Upper lobe of left lung (tissue), 6 donors: ENCODE measurements around the gene PDE11A. TPM values are rescaled to one million over a fixed set of nuclear protein-coding genes. Genes with fewer than 3 reads are reported as not detected.

Source experiments
- ATAC-seq, 2 donors: fragments of 200-7000 bp; cut with Tn5 transposase; one replicate each; pipeline ENCODE4 v1.9.1; 2022; ENCODE audit warnings: mild to moderate bottlenecking in 2 of 2, moderate library complexity in 2 of 2; ENCODE audit not compliant: low FRiP score in 2 of 2
- DNase-seq, 2 donors: peaks; one replicate each; pipeline ENCODE4 v3.0.0-alpha.2; 2019 to 2020
- H3K27ac ChIP-seq, 4 donors: fragments of 200-600 bp; sonication (generic); one replicate each; pipeline ENCODE4 v1.5.1; 2016 to 2019
- H3K27me3 ChIP-seq, 4 donors: fragments of 200-600 bp; sonication (generic); one replicate each; pipeline ENCODE4 v1.5.1; 2017 to 2019
- H3K36me3 ChIP-seq, 4 donors: fragments of 200-600 bp; sonication (generic); one replicate each; pipeline ENCODE4 v1.5.1; 2016 to 2019
- H3K4me1 ChIP-seq, 4 donors: fragments of 200-600 bp; sonication (generic); one replicate each; pipeline ENCODE4 v1.5.1; 2018 to 2019
- H3K4me3 ChIP-seq, 4 donors: fragments of 200-600 bp; sonication (generic); one replicate each; pipeline ENCODE4 v1.5.1; 2017 to 2019; ENCODE audit warnings: mild to moderate bottlenecking in 2 of 4, moderate library complexity in 1 of 4
- H3K9me3 ChIP-seq, 4 donors: fragments of 200-600 bp; sonication (generic); one replicate each; pipeline ENCODE4 v1.5.1; 2018 to 2019
- CTCF ChIP-seq, 6 experiments: fragments of 450-650 bp in 4 of 6; fragments of 200-600 bp in 2 of 6; sonication (generic) in 2 of 6; IDR thresholded peaks; one replicate each; pipeline ENCODE4 v1.5.1; 2016 to 2019; ENCODE audit warnings: antibody characterized with exemption in 6 of 6
- EP300 ChIP-seq, 4 donors: sonication (generic); formaldehyde crosslinking; IDR thresholded peaks; one replicate each; pipeline ENCODE4 v1.5.1; 2017; ENCODE audit warnings: antibody characterized with exemption in 4 of 4, control low read depth in 2 of 4
- POLR2A ChIP-seq, 4 donors: fragments of 450-650 bp; IDR thresholded peaks; one replicate each; pipeline ENCODE4 v1.5.1; 2016 to 2017; ENCODE audit warnings: antibody characterized with exemption in 4 of 4, mild to moderate bottlenecking in 2 of 4
- POLR2AphosphoS5 ChIP-seq, 2 donors: sonication (generic); formaldehyde crosslinking; IDR thresholded peaks; one replicate each; pipeline ENCODE4 v1.5.1; 2017; ENCODE audit warnings: antibody characterized with exemption in 2 of 2
- WGBS, 2 donors: methylation state at CpG; one replicate each; pipeline ENCODE4 v1.1.5; 2017 to 2018; 5-methylcytosine and 5-hydroxymethylcytosine counted together
- total RNA-seq, 6 donors: library from RNA; depleted of rRNA in 4 of 6; stranded (reverse); fragments of >200 nt in 4 of 6; gene quantifications; one replicate each; pipeline versions ENCODE4 v1.1.0 to v1.2.1, GENCODE V29; 2016 to 2021
- donor health status: DM: no; HTN: no; CAD: no; lungs with moderate emphysema.
- donor health status: DM: no; HTN: yes; CAD: no; lungs with severe emphysema.

Gene PDE11A
- total RNA-seq, 6 donors from 2014 or later = 0.03 to 0.57 (median 0.33) TPM; not detected in 3

GRCh38 chr2:177733322-177733855, 339.2 kb downstream of the PDE11A start:
- Histone ChIP-seq H3K9me3 (no peaks in the 10 kb centered on the region), H3K27me3 (no peaks in the 10 kb centered on the region), H3K4me3 (no peak overlapping the region), H3K4me1 (no peaks in the 10 kb centered on the region), H3K36me3 (no peaks in the 10 kb centered on the region), H3K27ac (no peak overlapping the region)
- ATAC-seq (no peak), DNase-seq (no peak)
- 84 to 86% methylated on average over 2 of the region's 2 CpGs for WGBS, 2 donors
- TF ChIP-seq CTCF (IDR thresholded peaks at IDR 0.05) = no peak
- no peak for TF ChIP-seq POLR2A (IDR thresholded peaks at IDR 0.05)
- no peak for TF ChIP-seq EP300 (IDR thresholded peaks at IDR 0.05)
- no peak for TF ChIP-seq POLR2AphosphoS5 (IDR thresholded peaks at IDR 0.05)

- ATAC-seq (no peak), DNase-seq (no peak)
- Histone ChIP-seq H3K36me3 (no peaks in the 10 kb centered on the region), H3K9me3 (no peaks in the 10 kb centered on the region), H3K27ac (no peak overlapping the region), H3K4me1 (no peaks in the 10 kb centered on the region), H3K4me3 (no peak overlapping the region), H3K27me3 (no peaks in the 10 kb centered on the region)
- TF ChIP-seq CTCF (IDR thresholded peaks at IDR 0.05) (no peak), POLR2A (IDR thresholded peaks at IDR 0.05) (no peak), EP300 (IDR thresholded peaks at IDR 0.05) (no peak), POLR2AphosphoS5 (IDR thresholded peaks at IDR 0.05) (no peak)
- WGBS, 2 donors = 64 to 69% methylated on average over 3 of the region's 3 CpGs
Observed at GRCh38 chr2:177731384-177731783, 341.2 kb downstream of the PDE11A start.

- H3K27me3 ChIP-seq = no peaks in the 10 kb centered on the region
- H3K4me3 ChIP-seq = no peak overlapping the region
- H3K9me3 ChIP-seq = no peaks in the 10 kb centered on the region
- H3K4me1 ChIP-seq = no peaks in the 10 kb centered on the region
- no peak overlapping the region for H3K27ac ChIP-seq
- no peak for TF ChIP-seq POLR2A (IDR thresholded peaks at IDR 0.05)
- WGBS, 2 donors = 73 to 81% methylated on average over 2 of the region's 2 CpGs
- no peak for DNase-seq
- H3K36me3 ChIP-seq = no peaks in the 10 kb centered on the region
- ATAC-seq = no peak
Observed at GRCh38 chr2:177730792-177731191, 341.8 kb downstream of the PDE11A start.

- H3K27me3 ChIP-seq = no peaks in the 10 kb centered on the region
Observed at GRCh38 chr2:177730363-177730762, 342.2 kb downstream of the PDE11A start.

GRCh38 chr2:177728920-177729319, 343.7 kb downstream of the PDE11A start:
- Histone ChIP-seq H3K36me3 (no peaks in the 10 kb centered on the region), H3K27me3 (no peaks in the 10 kb centered on the region), H3K4me1 (peaks cover 0 to 7% (median 0%) of the 10 kb centered on the region in 4 donors), H3K4me3 (no peak overlapping the region), H3K27ac (no peak overlapping the region), H3K9me3 (no peaks in the 10 kb centered on the region)
- 85 to 91% methylated on average over 2 of the region's 2 CpGs for WGBS, 2 donors
- DNase-seq (no peak), ATAC-seq (no peak)
- TF ChIP-seq POLR2AphosphoS5 (IDR thresholded peaks at IDR 0.05) (no peak), POLR2A (IDR thresholded peaks at IDR 0.05) (no peak), CTCF (IDR thresholded peaks at IDR 0.05) (no peak), EP300 (IDR thresholded peaks at IDR 0.05) (no peak)

More at GRCh38 chr2:177730363-177730762, 342.2 kb downstream of the PDE11A start:
- Histone ChIP-seq H3K9me3 (no peaks in the 10 kb centered on the region), H3K36me3 (no peaks in the 10 kb centered on the region), H3K4me3 (no peak overlapping the region), H3K27ac (no peak overlapping the region), H3K4me1 (no peaks in the 10 kb centered on the region)
- WGBS, 2 donors = 89 to 94% methylated on average over 3 of the region's 3 CpGs
- no peak for DNase-seq
- ATAC-seq = no peak
- TF ChIP-seq POLR2AphosphoS5 (IDR thresholded peaks at IDR 0.05) (no peak), EP300 (IDR thresholded peaks at IDR 0.05) (no peak), POLR2A (IDR thresholded peaks at IDR 0.05) (no peak), CTCF (IDR thresholded peaks at IDR 0.05) (no peak)
